ENCODE measurements around the gene HMCN1.

Gene HMCN1

GRCh38 chr1:185920602-185921001 lies 186.4 kb downstream of the HMCN1 start:
- no peak for DNase-seq

DNA sequence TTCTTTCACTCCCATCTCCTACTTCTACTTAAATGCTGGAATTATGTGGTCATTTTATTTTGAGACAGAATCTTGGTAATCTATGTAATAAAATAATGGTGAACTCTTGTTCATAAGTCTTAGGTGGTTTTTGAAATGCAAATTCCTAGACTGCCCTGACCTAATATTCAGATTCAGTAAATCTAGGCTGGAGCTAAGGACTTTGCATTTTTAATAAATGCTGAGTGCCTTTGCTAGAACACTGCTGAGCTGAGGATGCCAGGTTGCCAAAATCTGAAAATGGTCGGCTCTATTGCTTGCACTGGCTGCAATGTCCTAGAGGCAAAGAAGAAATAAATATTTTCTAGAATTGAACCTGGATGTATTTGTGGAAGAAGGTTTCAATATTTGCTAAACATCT lies 187.4 kb downstream of the HMCN1 start:
- DNase-seq = no peak

DNA sequence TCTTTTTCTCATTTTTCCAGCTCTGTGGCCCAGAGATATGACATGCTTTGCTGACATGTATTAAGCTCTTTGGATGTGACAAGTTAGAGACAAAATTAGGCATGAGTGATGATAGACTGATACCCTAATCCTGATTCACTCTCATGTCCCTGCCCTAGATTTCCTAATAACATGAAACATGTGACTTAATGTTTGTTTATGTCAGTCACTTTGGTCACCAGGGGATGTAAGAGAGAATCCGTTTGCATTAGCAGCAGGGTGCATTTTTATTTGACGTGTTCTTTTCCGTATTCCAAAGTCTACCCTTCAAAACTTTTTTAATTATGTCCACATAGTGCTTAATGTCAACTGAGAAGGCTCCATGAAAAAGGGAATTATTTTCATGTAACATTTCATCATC lies 192.4 kb downstream of the HMCN1 start:
- no peak for DNase-seq

DNA sequence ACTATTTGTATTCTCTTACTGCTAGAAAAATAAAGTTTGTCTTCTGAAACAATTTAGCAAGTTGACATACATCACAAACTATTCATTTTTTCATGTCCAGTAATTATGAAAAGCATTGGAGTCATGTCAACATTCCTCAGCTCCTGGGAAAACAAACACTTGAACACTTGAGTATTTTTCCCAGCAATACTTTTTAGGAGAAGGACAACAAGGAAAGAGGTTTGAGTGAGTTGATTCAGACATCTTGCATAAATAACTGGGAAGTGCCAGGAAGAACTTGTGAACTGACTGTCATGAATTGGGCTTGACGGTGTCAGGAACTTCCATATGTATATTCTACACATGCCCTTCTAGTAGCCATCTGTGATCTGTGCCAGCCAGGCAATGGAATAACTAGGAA lies 195.6 kb downstream of the HMCN1 start:
- no peak for DNase-seq

- DNase-seq = no peak
Observed at GRCh38 chr1:185931438-185931837, 197.2 kb downstream of the HMCN1 start.

DNA sequence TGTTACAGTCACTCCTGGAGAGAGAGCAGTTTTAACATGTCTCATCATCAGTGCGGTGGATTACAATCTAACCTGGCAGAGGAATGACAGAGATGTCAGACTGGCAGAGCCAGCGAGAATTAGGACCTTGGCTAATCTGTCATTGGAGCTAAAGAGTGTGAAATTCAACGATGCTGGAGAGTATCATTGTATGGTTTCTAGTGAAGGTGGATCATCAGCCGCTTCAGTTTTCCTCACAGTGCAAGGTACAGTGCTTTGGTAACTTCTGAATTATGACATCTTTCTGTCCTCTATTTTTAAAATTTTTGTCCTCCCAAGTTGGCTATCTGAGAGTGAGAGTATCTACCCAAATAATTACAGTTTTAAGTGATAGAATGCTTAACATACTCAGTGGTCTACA lies 199.4 kb downstream of the HMCN1 start:
- no peak for DNase-seq

GRCh38 chr1:185934476-185935189 lies 200.4 kb downstream of the HMCN1 start:
- no peak for DNase-seq

- DNase-seq = no peak
Observed at GRCh38 chr1:185935360-185935759, 201.2 kb downstream of the HMCN1 start.

DNA sequence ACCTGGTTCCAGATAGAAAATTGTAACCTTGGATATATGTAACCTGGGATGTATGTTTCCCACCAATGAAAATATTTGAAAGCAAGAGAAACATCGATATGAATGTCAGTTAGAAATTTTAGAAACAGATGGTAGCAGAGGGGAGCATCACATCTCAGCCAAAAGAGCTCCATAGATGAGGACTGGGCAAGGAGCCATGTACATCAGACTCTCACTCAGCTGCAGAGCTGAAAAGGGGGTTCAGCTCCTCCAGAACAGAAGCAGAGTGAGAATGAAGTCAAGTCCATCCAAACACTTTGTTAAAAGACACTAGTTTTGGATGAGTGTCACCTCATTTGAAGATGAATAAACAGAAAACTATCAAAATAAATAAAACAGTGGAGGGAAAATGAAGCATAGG lies 202.4 kb downstream of the HMCN1 start:
- DNase-seq = no peak

- no peak for DNase-seq
Observed at GRCh38 chr1:185938396-185938795, 204.2 kb downstream of the HMCN1 start.

GRCh38 chr1:185939142-185939541 lies 205.0 kb downstream of the HMCN1 start:
- no peak for DNase-seq

- DNase-seq = no peak
Observed at GRCh38 chr1:185942961-185943360, 208.8 kb downstream of the HMCN1 start.

- DNase-seq = no peak
Observed at GRCh38 chr1:185956881-185957280, 222.7 kb downstream of the HMCN1 start.

GRCh38 chr1:185957441-185958363 lies 223.5 kb downstream of the HMCN1 start:
- no peak for DNase-seq

GRCh38 chr1:185960422-185961321 lies 226.5 kb downstream of the HMCN1 start:
- no peak for DNase-seq

- DNase-seq = no peak
Observed at GRCh38 chr1:185961664-185962063, 227.5 kb downstream of the HMCN1 start.

- DNase-seq = no peak
Observed at GRCh38 chr1:185964946-185965345, 230.8 kb downstream of the HMCN1 start.

DNA sequence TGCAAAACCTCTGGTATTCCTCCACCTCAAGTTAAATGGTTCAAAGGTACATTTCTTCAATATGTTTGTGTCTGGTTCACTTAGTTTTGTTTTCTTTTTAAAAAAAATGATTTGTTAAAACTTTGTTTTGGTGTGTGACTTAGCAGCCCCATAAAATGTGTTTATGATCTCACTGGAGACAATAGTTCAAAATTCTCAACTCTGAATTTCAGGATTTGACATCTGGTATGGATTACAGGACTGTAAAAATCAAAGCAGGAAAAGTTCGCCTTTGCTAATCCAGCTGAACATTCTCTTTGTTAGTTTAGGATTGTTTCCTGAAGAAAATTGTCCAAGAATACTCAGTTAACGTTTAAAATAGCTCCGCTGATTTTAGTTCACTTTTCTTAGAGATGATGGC lies 231.7 kb downstream of the HMCN1 start:
- DNase-seq = no peak

DNA sequence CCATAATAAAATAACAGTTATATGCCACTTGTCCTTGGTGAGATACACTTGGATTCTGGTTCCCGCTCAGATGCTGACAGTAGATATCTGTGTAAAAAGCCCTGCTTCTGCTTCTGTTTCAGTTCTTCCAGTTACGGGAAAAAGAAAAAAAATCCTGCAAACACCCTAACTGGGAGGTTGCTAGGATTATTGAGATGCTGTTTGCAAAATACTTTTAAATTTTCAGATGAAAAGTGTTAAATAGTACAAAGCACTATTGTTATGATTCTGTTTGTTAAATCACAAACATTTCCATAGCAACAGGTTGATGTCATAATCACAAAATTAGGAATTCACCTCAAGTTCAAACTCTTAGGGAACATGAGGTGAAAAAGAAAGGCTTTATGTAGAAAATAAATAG lies 232.3 kb downstream of the HMCN1 start:
- no peak for DNase-seq

GRCh38 chr1:185969028-185969427 lies 234.8 kb downstream of the HMCN1 start:
- DNase-seq = no peak

GRCh38 chr1:185969524-185969991 lies 235.4 kb downstream of the HMCN1 start:
- no peak for DNase-seq

- DNase-seq = no peak
Observed at GRCh38 chr1:185971688-185972087, 237.5 kb downstream of the HMCN1 start.
